BJ (cell line): Measurements from ENCODE around the gene PHF19. TPM values are rescaled to one million over a fixed set of nuclear protein-coding genes. Genes with fewer than 3 reads are reported as not detected.
A peak's percentile ranks its signal among the peaks of the same experiment; 100 is the strongest.

Experiments
- CTCF ChIA-PET: fragments of 350-600 bp; formaldehyde crosslinking; extraction: SDS; loops from one replicate; lab custom pipeline; 2021; ENCODE audit warnings: antibody characterized with exemption, inconsistent platforms; lab: Yijun Ruan, JAX
- POLR2A ChIA-PET: fragments of 300-600 bp; sonication (Branson Sonifier 250); formaldehyde crosslinking; extraction: SDS; loops from one replicate; lab custom pipeline; 2021; ENCODE audit warnings: antibody characterized with exemption; lab: Charles Lee
- DNase-seq: peaks from one replicate; pipeline ENCODE4 v3.0.0-alpha.2; 2011; ENCODE audit warnings: low read depth
- H3K27me3 ChIP-seq: 2 replicates; pipeline ENCODE4 v1.6.0; 2011; ENCODE audit warnings: low read length; ENCODE audit not compliant: control insufficient read depth, insufficient read depth
- H3K36me3 ChIP-seq: 2 replicates; pipeline ENCODE4 v1.5.1; 2011; ENCODE audit warnings: low read length; ENCODE audit not compliant: control insufficient read depth, insufficient read depth
- H3K4me3 ChIP-seq: 2 replicates; pipeline ENCODE4 v1.5.1; 2011; ENCODE audit warnings: low read depth, mild to moderate bottlenecking, control low read depth, low read length
- polyA minus RNA-seq: library from RNA; depleted of rRNA, polyadenylated mRNA; stranded (reverse); fragments of >200 nt; gene quantifications from 2 replicates; pipeline ENCODE4 v1.2.3, GENCODE V29; 2011; rRNA and poly(A)+ RNA removed
- polyA plus RNA-seq: library from polyadenylated mRNA; depleted of rRNA; stranded (reverse); fragments of >200 nt; gene quantifications from 2 replicates; pipeline ENCODE4 v1.2.3, GENCODE V29; 2011; rRNA removed
- TF ChIP-seq, protein P1 (sequence below): IDR thresholded peaks from 2 replicates; pipeline ENCODE4 v1.5.1; 2011; ENCODE audit warnings: low read depth, mild to moderate bottlenecking, control low read depth, inconsistent platforms, low read length, moderate library complexity; ENCODE audit not compliant: insufficient read depth

Gene PHF19
- 32.8 and 61.7 TPM in 2 replicates for polyA plus RNA-seq
- 47.5 and 51.6 TPM in 2 replicates for polyA minus RNA-seq

DNA sequence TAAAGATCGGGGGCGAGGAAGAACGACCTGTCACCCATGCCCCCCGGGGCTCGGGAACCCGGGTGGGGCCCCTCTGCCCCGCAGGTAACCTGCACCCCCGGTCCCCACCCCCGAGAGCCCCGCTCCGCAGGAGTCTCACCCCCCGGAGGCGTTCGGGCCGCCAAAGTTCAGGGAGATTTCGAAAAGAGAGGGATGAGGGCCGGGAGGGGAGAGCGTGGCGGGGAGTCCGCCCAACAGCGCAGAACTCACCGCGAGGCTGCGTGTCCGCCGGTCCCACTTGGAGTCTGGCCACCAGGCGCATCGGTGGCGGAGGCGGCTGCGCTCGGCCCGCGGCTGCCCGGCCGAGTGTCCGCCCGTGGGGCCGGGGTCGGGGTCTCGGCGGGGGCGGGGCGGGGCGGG lies at the start of gene PHF19:
Gene PHF19 (minus strand): TSS at position 347 of the 399 bp plus-strand sequence. CDS start 2,447 bp downstream, outside the sequence.
- Histone ChIP-seq H3K4me3 (peak within 1 kb of the TSS; percentile 71), H3K27me3 (no peaks in the 10 kb centered on the region; the same call in 1 of the 2 replicates), H3K36me3 (no peaks in the 10 kb centered on the region)
- CTCF ChIA-PET, result no interaction called here
- POLR2A ChIA-PET, result no interaction called here
- TF ChIP-seq, protein P1, sequence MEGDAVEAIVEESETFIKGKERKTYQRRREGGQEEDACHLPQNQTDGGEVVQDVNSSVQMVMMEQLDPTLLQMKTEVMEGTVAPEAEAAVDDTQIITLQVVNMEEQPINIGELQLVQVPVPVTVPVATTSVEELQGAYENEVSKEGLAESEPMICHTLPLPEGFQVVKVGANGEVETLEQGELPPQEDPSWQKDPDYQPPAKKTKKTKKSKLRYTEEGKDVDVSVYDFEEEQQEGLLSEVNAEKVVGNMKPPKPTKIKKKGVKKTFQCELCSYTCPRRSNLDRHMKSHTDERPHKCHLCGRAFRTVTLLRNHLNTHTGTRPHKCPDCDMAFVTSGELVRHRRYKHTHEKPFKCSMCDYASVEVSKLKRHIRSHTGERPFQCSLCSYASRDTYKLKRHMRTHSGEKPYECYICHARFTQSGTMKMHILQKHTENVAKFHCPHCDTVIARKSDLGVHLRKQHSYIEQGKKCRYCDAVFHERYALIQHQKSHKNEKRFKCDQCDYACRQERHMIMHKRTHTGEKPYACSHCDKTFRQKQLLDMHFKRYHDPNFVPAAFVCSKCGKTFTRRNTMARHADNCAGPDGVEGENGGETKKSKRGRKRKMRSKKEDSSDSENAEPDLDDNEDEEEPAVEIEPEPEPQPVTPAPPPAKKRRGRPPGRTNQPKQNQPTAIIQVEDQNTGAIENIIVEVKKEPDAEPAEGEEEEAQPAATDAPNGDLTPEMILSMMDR, result no peak
- DNase-seq, result no peak

GRCh38 chr9:120926397-120926928 lies 49.5 kb upstream of the PHF19 start, which contains the start of gene TRAF1:
Gene TRAF1 (minus strand): TSS chr9:120926796. CDS start chr9:120926075, 721 bp downstream.
- no peak for DNase-seq
- TF ChIP-seq, protein P1, result no peak
- Histone ChIP-seq H3K27me3 (no peaks in the 10 kb centered on the region), H3K4me3 (no peak within 1 kb of the TSS), H3K36me3 (no peaks in the 10 kb centered on the region)
- ChIA-PET POLR2A (no interaction called here), CTCF (interaction anchor here (0.8 to 1.2 kb wide), 3 partner anchors 8 to 10 kb away, joined by 3 read pairs; no protein-coding TSS in a partner anchor)

DNA sequence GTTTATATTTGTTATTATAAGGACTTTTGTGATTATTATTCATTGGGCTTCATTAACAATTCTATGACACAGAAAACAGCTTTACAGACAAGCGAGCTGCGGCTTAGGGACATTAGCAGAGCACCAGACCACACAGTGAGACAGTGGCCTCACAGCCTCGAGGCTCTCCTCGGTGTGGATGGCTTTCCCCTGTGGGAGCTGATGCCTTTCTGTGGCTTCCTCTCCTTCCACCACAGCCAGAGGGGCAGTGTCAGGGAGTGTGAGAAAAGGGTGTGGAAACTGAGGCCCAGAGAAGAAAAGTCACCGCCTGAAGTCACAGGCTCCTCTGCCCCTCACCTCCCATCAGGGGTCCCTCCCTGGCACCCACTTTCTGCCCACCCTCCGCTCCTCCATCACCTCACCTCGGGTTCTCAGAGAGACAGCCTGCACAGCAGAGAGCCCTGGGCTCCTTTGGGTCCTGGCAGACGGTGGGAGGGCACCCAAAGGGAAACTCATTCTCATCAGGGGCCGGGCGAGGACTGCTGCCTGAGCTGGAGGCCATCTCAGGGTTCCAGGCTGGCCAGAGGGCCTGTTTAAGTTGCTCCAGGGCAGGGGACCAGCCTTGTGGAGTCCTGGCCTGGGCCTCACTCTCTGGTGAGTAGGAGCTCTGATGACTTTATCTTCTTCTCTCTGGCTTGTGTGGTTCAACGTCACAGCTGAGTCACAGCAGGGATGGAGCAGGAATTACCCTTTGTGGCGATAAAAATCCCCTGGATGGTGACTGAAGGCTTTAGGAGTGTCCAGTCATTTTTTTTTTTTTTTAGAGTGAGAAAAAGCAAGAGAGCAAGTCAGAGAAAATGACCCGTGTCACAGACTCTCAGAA lies 48.8 kb upstream of the PHF19 start:
- POLR2A ChIA-PET, result no interaction called here
- H3K27me3 ChIP-seq, result no peaks in the 10 kb centered on the region
- H3K36me3 ChIP-seq, result no peaks in the 10 kb centered on the region
- CTCF ChIA-PET, result interaction anchor here (0.6 to 1.1 kb wide), 3 partner anchors 10 to 30 kb away, joined by 3 read pairs; no protein-coding TSS in a partner anchor
- TF ChIP-seq, protein P1, result no peak
- no peak overlapping the region for H3K4me3 ChIP-seq
- DNase-seq, result peak; percentile 55

DNA sequence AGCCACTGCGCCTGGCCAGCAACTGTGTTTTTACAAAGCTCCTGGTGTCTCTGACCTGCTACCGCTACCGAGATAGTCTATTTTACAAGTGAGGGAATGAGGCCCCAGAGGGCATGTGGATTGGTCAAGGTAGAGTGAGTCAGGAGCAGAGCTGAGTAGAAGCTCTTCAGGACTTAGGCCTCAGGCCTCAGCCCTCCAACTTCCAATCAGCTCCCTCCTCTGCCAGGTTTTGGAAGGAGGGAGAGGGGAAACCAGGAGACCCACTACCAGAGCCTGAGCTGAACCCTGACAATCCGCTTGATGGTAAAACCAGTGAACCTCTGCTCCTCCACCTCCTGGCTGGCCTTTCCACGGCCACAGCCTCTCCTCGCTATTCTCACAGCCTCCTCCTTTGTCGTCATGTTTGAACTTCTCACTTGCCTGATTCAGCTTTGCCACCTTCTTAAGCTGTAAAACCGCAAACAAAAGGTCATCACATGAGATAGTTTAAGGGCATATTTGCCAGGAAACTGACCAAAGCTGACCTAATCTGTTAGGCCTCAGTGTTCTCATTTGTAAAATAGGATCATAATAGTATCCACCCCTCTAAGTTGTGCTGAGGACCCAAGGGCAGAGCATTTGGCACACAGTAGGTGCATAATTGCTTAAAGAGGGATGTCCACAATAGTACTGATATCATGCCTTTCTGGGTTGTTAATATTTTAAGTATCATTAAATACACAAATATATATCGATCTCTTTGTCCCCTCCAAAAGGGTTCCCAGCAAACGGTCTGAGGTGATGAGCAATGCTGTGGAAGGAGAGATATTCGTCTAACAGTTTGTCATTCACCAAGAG lies 47.9 kb upstream of the PHF19 start:
- H3K4me3 ChIP-seq, result no peak overlapping the region
- ChIA-PET POLR2A (no interaction called here), CTCF (no interaction called here)
- DNase-seq, result no peak
- H3K27me3 ChIP-seq, result no peaks in the 10 kb centered on the region
- H3K36me3 ChIP-seq, result no peaks in the 10 kb centered on the region
- TF ChIP-seq, protein P1, result no peak
